Epithelial cell of proximal tubule (primary cell): ENCODE measurements around the gene PTK6. TPM values are rescaled to one million over a fixed set of nuclear protein-coding genes. Genes with fewer than 3 reads are reported as not detected.

Source experiments
- DNase-seq: peaks from one replicate; pipeline ENCODE4 v3.0.0-alpha.2; 2011; ENCODE audit warnings: low read depth
- H3K4me3 ChIP-seq: 2 replicates; pipeline ENCODE4 v1.5.1; 2011; ENCODE audit warnings: low read depth, mild to moderate bottlenecking, low read length
- CTCF ChIP-seq: conservative IDR thresholded peaks from 2 replicates; pipeline ENCODE4 v1.5.1; 2012; ENCODE audit warnings: low read depth, mild to moderate bottlenecking, low read length
- total RNA-seq: library from RNA; depleted of rRNA; stranded (reverse); fragments of >200 nt; gene quantifications from 2 replicates; pipeline ENCODE4 v1.2.3, GENCODE V29; 2015

Gene PTK6
- total RNA-seq, 1 donor from 2014 or later: not detected

GRCh38 chr20:63547725-63548480 is 10.7 kb upstream of the PTK6 start, which contains the start of gene SRMS:
TSS of gene SRMS (minus strand) at chr20:63547749. CDS start at chr20:63547463, 286 bp downstream.
- no peak within 1 kb of the TSS for H3K4me3 ChIP-seq
- no peak for DNase-seq
- no peak for TF ChIP-seq CTCF

- TF ChIP-seq CTCF: no peak
- H3K4me3 ChIP-seq: no peak overlapping the region
- DNase-seq: no peak
Measured at GRCh38 chr20:63546956-63547724, 10.0 kb upstream of the PTK6 start.

- no peak for DNase-seq
- TF ChIP-seq CTCF: no peak
- H3K4me3 ChIP-seq: no peak overlapping the region
Measured at GRCh38 chr20:63546256-63546955, 9.2 kb upstream of the PTK6 start.

GRCh38 chr20:63545814-63546213 is 8.6 kb upstream of the PTK6 start:
- DNase-seq: no peak
- no peak overlapping the region for H3K4me3 ChIP-seq
- no peak for TF ChIP-seq CTCF

- no peak for DNase-seq
- no peak overlapping the region for H3K4me3 ChIP-seq
- no peak for TF ChIP-seq CTCF
Measured at GRCh38 chr20:63544958-63545516, 7.9 kb upstream of the PTK6 start.

GRCh38 chr20:63544241-63544957 is 7.2 kb upstream of the PTK6 start:
- no peak for TF ChIP-seq CTCF
- DNase-seq: no peak
- H3K4me3 ChIP-seq: no peak overlapping the region
